GM12878 (cell line): ENCODE data around the gene NFATC1. TPM values are rescaled to one million over a fixed set of nuclear protein-coding genes. Genes with fewer than 3 reads are reported as not detected.

Source experiments
- ATAC-seq: fragments of 200-7000 bp; cut with Tn5 transposase; 3 replicates; pipeline ENCODE4 v1.9.1; 2020; ENCODE audit warnings: mild to moderate bottlenecking, moderate library complexity
- BruUV-seq: library from RNA; stranded (reverse); fragments of 400-500 nt; replicated peaks from 2 replicates; lab custom pipeline; 2021; lab: Mats Ljungman, UMichigan
- CTCF ChIA-PET: fragments of 300-600 bp; sonication (Branson Sonifier 250); formaldehyde crosslinking; extraction: SDS; loops from one replicate; lab custom pipeline; 2021; ENCODE audit warnings: inconsistent platforms; lab: Yijun Ruan, JAX
- POLR2A ChIA-PET: fragments of 350-600 bp; formaldehyde crosslinking; extraction: SDS; loops from one replicate; lab custom pipeline; 2021; ENCODE audit warnings: inconsistent platforms; lab: Charles Lee
- RAD21 ChIA-PET: fragments of 300-600 bp; sonication (Branson Sonifier 250); formaldehyde crosslinking; loops from one replicate; lab custom pipeline; 2023; ENCODE audit warnings: antibody characterized with exemption; ENCODE audit not compliant: unreplicated experiment; lab: Charles Lee
- SMC1A ChIA-PET: fragments of 300-600 bp; sonication (Branson Sonifier 250); formaldehyde crosslinking; loops from one replicate; lab custom pipeline; 2023; ENCODE audit not compliant: unreplicated experiment, uncharacterized antibody; lab: Charles Lee
- DNase-seq: peaks from one replicate; pipeline ENCODE4 v3.0.0-alpha.2; 2011; ENCODE audit warnings: low read depth, low spot score
- FAIRE-seq: peaks from 3 replicates; lab custom pipeline; 2011; peaks lifted over from hg19 to GRCh38; lab: Jason Lieb, UNC
- H2AFZ ChIP-seq: 2 replicates; pipeline ENCODE4 v1.6.0; 2011; ENCODE audit warnings: low read depth, low read length, control low read depth; ENCODE audit not compliant: control insufficient read depth
- H3K27ac ChIP-seq: 2 replicates; pipeline ENCODE4 v1.5.1; 2011; ENCODE audit warnings: control low read depth; ENCODE audit not compliant: control insufficient read depth, insufficient read depth
- H3K27me3 ChIP-seq, 2 experiments: replicated peaks in 1 of 2; 2 replicates each; pipeline versions ENCODE4 v1.6.0 to v1.6.1; 2011; ENCODE audit warnings: low read length in 1 of 2; ENCODE audit not compliant: control insufficient read depth in 2 of 2, insufficient read depth in 2 of 2
- H3K36me3 ChIP-seq, 2 experiments: 2 replicates each; pipeline ENCODE4 v1.5.1; 2011; ENCODE audit warnings: low read length in 1 of 2; ENCODE audit not compliant: control insufficient read depth in 2 of 2, insufficient read depth in 2 of 2
- H3K4me1 ChIP-seq: 2 replicates; pipeline ENCODE4 v1.6.1; 2011; ENCODE audit warnings: mild to moderate bottlenecking, low read length, moderate library complexity, mixed read lengths; ENCODE audit not compliant: control insufficient read depth, insufficient read depth
- H3K4me2 ChIP-seq: 2 replicates; pipeline ENCODE4 v1.6.0; 2011; ENCODE audit warnings: control low read depth; ENCODE audit not compliant: control insufficient read depth, insufficient read depth
- H3K4me3 ChIP-seq: fragments of 200-600 bp; sonication (generic); 2 replicates; pipeline ENCODE4 v1.5.1; 2016
- H3K79me2 ChIP-seq: 2 replicates; pipeline ENCODE4 v1.6.0; 2011; ENCODE audit warnings: low read length; ENCODE audit not compliant: control insufficient read depth, insufficient read depth
- H3K9ac ChIP-seq: 2 replicates; pipeline ENCODE4 v1.8.0; 2011; ENCODE audit warnings: low read length, control low read depth, mixed read lengths; ENCODE audit not compliant: control insufficient read depth, insufficient read depth
- H3K9me3 ChIP-seq: replicated peaks from 3 replicates; pipeline ENCODE4 v1.5.1; 2011; ENCODE audit warnings: mild to moderate bottlenecking, low read length; ENCODE audit not compliant: control insufficient read depth, insufficient read depth
- H4K20me1 ChIP-seq: 2 replicates; pipeline ENCODE4 v1.6.0; 2011; ENCODE audit not compliant: control insufficient read depth, insufficient read depth
- CBX3 ChIP-seq: fragments of 200-600 bp; sonication (generic); IDR thresholded peaks from 2 replicates; pipeline ENCODE4 v1.6.1; 2016; ENCODE audit warnings: low read depth, borderline replicate concordance
- FOXK2 ChIP-seq: fragments of 450-650 bp; IDR thresholded peaks from 2 replicates; pipeline ENCODE4 v1.6.1; 2017; ENCODE audit warnings: mild to moderate bottlenecking, moderate library complexity
- FOXM1 ChIP-seq: IDR thresholded peaks from 2 replicates; pipeline ENCODE4 v1.6.1; 2012; ENCODE audit warnings: low read depth, mild to moderate bottlenecking, inconsistent platforms, low read length, moderate library complexity
- LARP7 ChIP-seq: fragments of 450-650 bp; IDR thresholded peaks from 2 replicates; pipeline ENCODE4 v1.6.1; 2017; ENCODE audit warnings: mild to moderate bottlenecking
- MEF2A ChIP-seq: IDR thresholded peaks from 2 replicates; pipeline ENCODE4 v1.6.1; 2011; ENCODE audit warnings: low read depth, mild to moderate bottlenecking, low read length, moderate library complexity; ENCODE audit not compliant: insufficient read depth
- MYB ChIP-seq: fragments of 150-350 bp; IDR thresholded peaks from 2 replicates; pipeline ENCODE4 v1.6.1; 2014; ENCODE audit warnings: mild to moderate bottlenecking, low read depth, low read length, borderline replicate concordance
- NBN ChIP-seq: fragments of 450-650 bp; IDR thresholded peaks from 2 replicates; pipeline ENCODE4 v1.6.1; 2016
- NFYA ChIP-seq: IDR thresholded peaks from 2 replicates; pipeline ENCODE4 v1.6.1; 2011; ENCODE audit warnings: low read depth, mild to moderate bottlenecking, low read length, improper control_type of control experiment, borderline replicate concordance
- NRF1 ChIP-seq: conservative IDR thresholded peaks from 2 replicates; pipeline ENCODE4 v1.6.1; 2011; ENCODE audit warnings: mild to moderate bottlenecking, low read depth, low read length, improper control_type of control experiment
- PAX8 ChIP-seq: fragments of 450-650 bp; IDR thresholded peaks from 2 replicates; pipeline ENCODE4 v1.6.1; 2017; ENCODE audit warnings: mild to moderate bottlenecking, moderate library complexity
- PKNOX1 ChIP-seq: fragments of 450-650 bp; IDR thresholded peaks from 2 replicates; pipeline ENCODE4 v1.6.1; 2016; ENCODE audit warnings: mild to moderate bottlenecking
- RELA ChIP-seq: fragments of 450-650 bp; IDR thresholded peaks from 2 replicates; pipeline ENCODE4 v1.8.0; 2014; ENCODE audit warnings: borderline replicate concordance; ENCODE audit not compliant: partially characterized antibody
- SIN3A ChIP-seq: IDR thresholded peaks from 2 replicates; pipeline ENCODE4 v1.6.1; 2012; ENCODE audit warnings: low read depth, low read length, improper control_type of control experiment
- STAT3 ChIP-seq: IDR thresholded peaks from 2 replicates; pipeline ENCODE4 v1.6.1; 2011; ENCODE audit warnings: low read depth, low read length, improper control_type of control experiment
- TCF12 ChIP-seq: IDR thresholded peaks from 2 replicates; pipeline ENCODE4 v1.6.1; 2011; ENCODE audit warnings: low read depth, mild to moderate bottlenecking, low read length
- WGBS: methylation state at CpG from one replicate; pipeline ENCODE4 v1.1.6; 2016; ENCODE audit warnings: low lambda C conversion rate; ENCODE audit not compliant: insufficient replicate concordance, insufficient coverage; ENCODE audit errors: missing lambda C conversion rate; 5-methylcytosine and 5-hydroxymethylcytosine counted together
- in situ Hi-C: fragments of 300-500 bp; cut with MboI; formaldehyde crosslinking; loops from 9 replicates; pipeline ENCODE4 v1.14.3; 2018; ENCODE audit warnings: mixed read lengths
- intact Hi-C: fragments of 100-400 bp; cut with micrococcal nuclease; formaldehyde crosslinking; loops from one replicate; pipeline ENCODE4 v1.14.2; 2022; ENCODE audit not compliant: unreplicated experiment
- polyA plus RNA-seq, 11 experiments: library from polyadenylated mRNA; depleted of rRNA in 4 of 11; unstranded in 6 of 11; stranded (reverse) in 5 of 11; fragments of >200 nt; fragmentation: Nextera tagmentation in 4 of 11; fragmentation: Illumina TruSeq in 1 of 11; extraction: Ambion mirVana in 4 of 11; extraction: Trizol in 1 of 11; gene quantifications; 1 replicate in 1 of 11; 2 replicates in 10 of 11; pipeline versions ENCODE4 v1.2.1 to v1.2.3, GENCODE V29; 2011 to 2016; ENCODE audit warnings: inconsistent platforms in 2 of 11, missing spikeins in 2 of 11, low read depth in 1 of 11
- total RNA-seq, 4 experiments: library from RNA; depleted of rRNA in 3 of 4; stranded (reverse); fragments of >200 nt in 3 of 4; fragmentation: Illumina TruSeq in 1 of 4; extraction: Trizol in 1 of 4; gene quantifications; 2 replicates each; pipeline versions ENCODE4 v1.2.1 to v1.2.3, GENCODE V29; 2013 to 2021
- TF ChIP-seq, protein P1 (sequence below): IDR thresholded peaks from 2 replicates; pipeline ENCODE4 v1.6.1; 2012; ENCODE audit warnings: mild to moderate bottlenecking, low read depth, low read length
- TF ChIP-seq, protein P2 (sequence below): fragments of 450-650 bp; formaldehyde crosslinking; IDR thresholded peaks from 2 replicates; pipeline ENCODE4 v1.4.0; 2020; ENCODE audit warnings: mild to moderate bottlenecking, moderate library complexity

The NFATC1 gene
- total and polyA plus RNA-seq, 10 of the 15 experiments (the other 5 are each of a cell fraction or from before 2014, with no cell fraction given), result 0.84 to 20.8 (median 5.1) TPM

- 82% methylated on average over 12 of the region's 12 CpGs for WGBS
- Histone ChIP-seq H3K9me3 (peaks cover 6% of the 10 kb centered on the region; the same call in 2 of the 3 replicates), H4K20me1 (no peaks in the 10 kb centered on the region), H3K36me3 (no peaks in the 10 kb centered on the region), H3K4me3 (no peak overlapping the region), H3K27me3 (no peaks in the 10 kb centered on the region), H3K9ac (no peak overlapping the region), H3K27ac (no peak overlapping the region), H3K4me2 (no peak overlapping the region), H3K4me1 (peaks cover 27% of the 10 kb centered on the region), H2AFZ (no peak overlapping the region), H3K79me2 (no peaks in the 10 kb centered on the region)
- no peak for ATAC-seq
- ChIA-PET CTCF (no interaction called here), POLR2A (no interaction called here), SMC1A (no interaction called here), RAD21 (interaction anchor here (1.8 kb wide), 1 partner anchor 20 kb away, joined by 5 read pairs; no protein-coding TSS in a partner anchor)
- in situ Hi-C loops, result loop anchor here (5.0 kb wide), 1 partner anchor 37 kb away; no protein-coding TSS in a partner anchor
- BruUV-seq, result no TSS peak
- intact Hi-C loops, result no loop called here
- FAIRE-seq, result no peak
- DNase-seq, result no peak
- TF ChIP-seq TCF12 (no peak), LARP7 (no peak), FOXM1 (no peak), NRF1 (no peak), PKNOX1 (no peak), NFYA (no peak), MEF2A (no peak), RELA (no peak), MYB (no peak), FOXK2 (no peak), CBX3 (no peak), PAX8 (no peak), STAT3 (no peak), SIN3A (no peak), NBN (no peak)
- TF ChIP-seq, protein P1, sequence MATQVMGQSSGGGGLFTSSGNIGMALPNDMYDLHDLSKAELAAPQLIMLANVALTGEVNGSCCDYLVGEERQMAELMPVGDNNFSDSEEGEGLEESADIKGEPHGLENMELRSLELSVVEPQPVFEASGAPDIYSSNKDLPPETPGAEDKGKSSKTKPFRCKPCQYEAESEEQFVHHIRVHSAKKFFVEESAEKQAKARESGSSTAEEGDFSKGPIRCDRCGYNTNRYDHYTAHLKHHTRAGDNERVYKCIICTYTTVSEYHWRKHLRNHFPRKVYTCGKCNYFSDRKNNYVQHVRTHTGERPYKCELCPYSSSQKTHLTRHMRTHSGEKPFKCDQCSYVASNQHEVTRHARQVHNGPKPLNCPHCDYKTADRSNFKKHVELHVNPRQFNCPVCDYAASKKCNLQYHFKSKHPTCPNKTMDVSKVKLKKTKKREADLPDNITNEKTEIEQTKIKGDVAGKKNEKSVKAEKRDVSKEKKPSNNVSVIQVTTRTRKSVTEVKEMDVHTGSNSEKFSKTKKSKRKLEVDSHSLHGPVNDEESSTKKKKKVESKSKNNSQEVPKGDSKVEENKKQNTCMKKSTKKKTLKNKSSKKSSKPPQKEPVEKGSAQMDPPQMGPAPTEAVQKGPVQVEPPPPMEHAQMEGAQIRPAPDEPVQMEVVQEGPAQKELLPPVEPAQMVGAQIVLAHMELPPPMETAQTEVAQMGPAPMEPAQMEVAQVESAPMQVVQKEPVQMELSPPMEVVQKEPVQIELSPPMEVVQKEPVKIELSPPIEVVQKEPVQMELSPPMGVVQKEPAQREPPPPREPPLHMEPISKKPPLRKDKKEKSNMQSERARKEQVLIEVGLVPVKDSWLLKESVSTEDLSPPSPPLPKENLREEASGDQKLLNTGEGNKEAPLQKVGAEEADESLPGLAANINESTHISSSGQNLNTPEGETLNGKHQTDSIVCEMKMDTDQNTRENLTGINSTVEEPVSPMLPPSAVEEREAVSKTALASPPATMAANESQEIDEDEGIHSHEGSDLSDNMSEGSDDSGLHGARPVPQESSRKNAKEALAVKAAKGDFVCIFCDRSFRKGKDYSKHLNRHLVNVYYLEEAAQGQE, result no peak
- TF ChIP-seq, protein P2, sequence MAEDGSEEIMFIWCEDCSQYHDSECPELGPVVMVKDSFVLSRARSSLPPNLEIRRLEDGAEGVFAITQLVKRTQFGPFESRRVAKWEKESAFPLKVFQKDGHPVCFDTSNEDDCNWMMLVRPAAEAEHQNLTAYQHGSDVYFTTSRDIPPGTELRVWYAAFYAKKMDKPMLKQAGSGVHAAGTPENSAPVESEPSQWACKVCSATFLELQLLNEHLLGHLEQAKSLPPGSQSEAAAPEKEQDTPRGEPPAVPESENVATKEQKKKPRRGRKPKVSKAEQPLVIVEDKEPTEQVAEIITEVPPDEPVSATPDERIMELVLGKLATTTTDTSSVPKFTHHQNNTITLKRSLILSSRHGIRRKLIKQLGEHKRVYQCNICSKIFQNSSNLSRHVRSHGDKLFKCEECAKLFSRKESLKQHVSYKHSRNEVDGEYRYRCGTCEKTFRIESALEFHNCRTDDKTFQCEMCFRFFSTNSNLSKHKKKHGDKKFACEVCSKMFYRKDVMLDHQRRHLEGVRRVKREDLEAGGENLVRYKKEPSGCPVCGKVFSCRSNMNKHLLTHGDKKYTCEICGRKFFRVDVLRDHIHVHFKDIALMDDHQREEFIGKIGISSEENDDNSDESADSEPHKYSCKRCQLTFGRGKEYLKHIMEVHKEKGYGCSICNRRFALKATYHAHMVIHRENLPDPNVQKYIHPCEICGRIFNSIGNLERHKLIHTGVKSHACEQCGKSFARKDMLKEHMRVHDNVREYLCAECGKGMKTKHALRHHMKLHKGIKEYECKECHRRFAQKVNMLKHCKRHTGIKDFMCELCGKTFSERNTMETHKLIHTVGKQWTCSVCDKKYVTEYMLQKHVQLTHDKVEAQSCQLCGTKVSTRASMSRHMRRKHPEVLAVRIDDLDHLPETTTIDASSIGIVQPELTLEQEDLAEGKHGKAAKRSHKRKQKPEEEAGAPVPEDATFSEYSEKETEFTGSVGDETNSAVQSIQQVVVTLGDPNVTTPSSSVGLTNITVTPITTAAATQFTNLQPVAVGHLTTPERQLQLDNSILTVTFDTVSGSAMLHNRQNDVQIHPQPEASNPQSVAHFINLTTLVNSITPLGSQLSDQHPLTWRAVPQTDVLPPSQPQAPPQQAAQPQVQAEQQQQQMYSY (CRISPR knock-in tag), result no peak
Observed at GRCh38 chr18:79504034-79504433, 108.3 kb downstream of the NFATC1 start.
